ENCODE measurements around the gene GNAO1.

GRCh38 chr16:56371660-56371937 lies 180.3 kb downstream of the GNAO1 start:
- TF ChIP-seq CTCF (conservative IDR thresholded peaks at IDR 0.05; ENCODE audit: low read depth, low read length) (no peak), EZH2 (IDR thresholded peaks at IDR 0.05; ENCODE audit: low read length, unreplicated experiment) (no peak), EZH2phosphoT487 (IDR thresholded peaks at IDR 0.05; ENCODE audit: borderline replicate concordance, low read length) (no peak)

Data from PC-3 (cell line).